Left renal pelvis (tissue), 4 donors: ENCODE data around the gene CCDC9B. TPM values are rescaled to one million over a fixed set of nuclear protein-coding genes. Genes with fewer than 3 reads are reported as not detected.

ENCODE experiments used
- polyA plus RNA-seq, 4 donors: library from polyadenylated mRNA; unstranded; fragments of 120-200 nt; gene quantifications; one replicate each; pipeline ENCODE4 v1.2.1, GENCODE V29; 2013; ENCODE audit not compliant: insufficient read length in 4 of 4

The CCDC9B gene
- polyA plus RNA-seq, 4 donors = 2.0 to 13.8 (median 4.9) TPM

Other genes starting within 250 kb of the CCDC9B start
- 10 to 100 TPM; 22.2 to 46.7 (median 37.1) TPM for gene BMF, start 232.1 kb downstream of the CCDC9B start, polyA plus RNA-seq
- 10 to 100 TPM; 27.0 to 33.2 (median 31.6) TPM for gene BUB1B, start 179.9 kb downstream of the CCDC9B start, polyA plus RNA-seq
- 1 to 10 TPM in 3 of 4 donors, under 1 TPM in 1; 0.67 to 8.4 (median 6.0) TPM for gene PAK6, start 101.9 kb downstream of the CCDC9B start, polyA plus RNA-seq
- gene ANKRD63, start 57.9 kb downstream of the CCDC9B start, polyA plus RNA-seq = under 1 TPM in 1 of 4 donors, not detected in 3; 0.17 TPM
- gene PLCB2, start 33.0 kb downstream of the CCDC9B start, polyA plus RNA-seq = 10 to 100 TPM in 2 of 4 donors, 1 to 10 TPM in 2; 7.8 to 15.1 (median 10.1) TPM
- 10 to 100 TPM; 13.1 to 22.2 (median 18.3) TPM for gene INAFM2, start 17.2 kb downstream of the CCDC9B start, polyA plus RNA-seq
- gene PHGR1, start 10.1 kb upstream of the CCDC9B start, polyA plus RNA-seq = not detected
- gene DISP2, start 17.3 kb upstream of the CCDC9B start, polyA plus RNA-seq = 1 to 10 TPM in 1 of 4 donors, under 1 TPM in 3; 0.11 to 4.6 (median 0.48) TPM
- 10 to 100 TPM; 24.1 to 38.5 (median 32.8) TPM for gene KNSTRN, start 41.8 kb upstream of the CCDC9B start, polyA plus RNA-seq
- gene IVD, start 64.9 kb upstream of the CCDC9B start, polyA plus RNA-seq = 10 to 100 TPM; 56.6 to 99.2 (median 67.1) TPM
- 10 to 100 TPM; 13.0 to 27.3 (median 21.4) TPM for gene BAHD1, start 100.0 kb upstream of the CCDC9B start, polyA plus RNA-seq
- gene CHST14, start 130.0 kb upstream of the CCDC9B start, polyA plus RNA-seq = 10 to 100 TPM; 35.3 to 56.7 (median 38.2) TPM
- gene CCDC32, start 224.1 kb upstream of the CCDC9B start, polyA plus RNA-seq = 10 to 100 TPM; 23.3 to 27.0 (median 26.0) TPM
- 10 to 100 TPM in 2 of 4 donors, 1 to 10 TPM in 2; 8.5 to 12.7 (median 9.8) TPM for gene RPUSD2, start 228.4 kb upstream of the CCDC9B start, polyA plus RNA-seq